HG02642 (cell line): Measurements from ENCODE around the gene CDK16.

ENCODE experiments used
- ATAC-seq: cut with Tn5 transposase; IDR thresholded peaks from one replicate; pipeline ENCODE4 v1.9.1; 2021; ENCODE audit warnings: mild to moderate bottlenecking; ENCODE audit not compliant: unreplicated experiment, poor library complexity

Gene CDK16

DNA sequence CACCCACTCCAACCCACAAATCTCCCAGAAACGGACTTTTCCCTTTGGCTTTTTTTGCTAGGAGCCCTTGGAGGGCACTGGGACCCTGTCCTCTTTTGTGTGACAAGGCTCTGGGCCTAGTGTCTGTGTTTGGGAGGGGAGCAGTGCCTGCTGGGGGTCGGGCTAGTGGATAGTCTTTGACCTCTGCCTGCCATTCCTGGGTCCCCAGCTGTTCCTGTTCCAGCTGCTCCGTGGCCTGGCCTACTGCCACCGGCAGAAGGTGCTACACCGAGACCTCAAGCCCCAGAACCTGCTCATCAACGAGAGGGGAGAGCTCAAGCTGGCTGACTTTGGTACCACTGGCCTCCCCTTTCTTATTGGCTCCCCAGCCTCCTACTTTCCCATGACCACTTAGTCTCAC lies 7.6 kb downstream of the CDK16 start:
- ATAC-seq: no peak

DNA sequence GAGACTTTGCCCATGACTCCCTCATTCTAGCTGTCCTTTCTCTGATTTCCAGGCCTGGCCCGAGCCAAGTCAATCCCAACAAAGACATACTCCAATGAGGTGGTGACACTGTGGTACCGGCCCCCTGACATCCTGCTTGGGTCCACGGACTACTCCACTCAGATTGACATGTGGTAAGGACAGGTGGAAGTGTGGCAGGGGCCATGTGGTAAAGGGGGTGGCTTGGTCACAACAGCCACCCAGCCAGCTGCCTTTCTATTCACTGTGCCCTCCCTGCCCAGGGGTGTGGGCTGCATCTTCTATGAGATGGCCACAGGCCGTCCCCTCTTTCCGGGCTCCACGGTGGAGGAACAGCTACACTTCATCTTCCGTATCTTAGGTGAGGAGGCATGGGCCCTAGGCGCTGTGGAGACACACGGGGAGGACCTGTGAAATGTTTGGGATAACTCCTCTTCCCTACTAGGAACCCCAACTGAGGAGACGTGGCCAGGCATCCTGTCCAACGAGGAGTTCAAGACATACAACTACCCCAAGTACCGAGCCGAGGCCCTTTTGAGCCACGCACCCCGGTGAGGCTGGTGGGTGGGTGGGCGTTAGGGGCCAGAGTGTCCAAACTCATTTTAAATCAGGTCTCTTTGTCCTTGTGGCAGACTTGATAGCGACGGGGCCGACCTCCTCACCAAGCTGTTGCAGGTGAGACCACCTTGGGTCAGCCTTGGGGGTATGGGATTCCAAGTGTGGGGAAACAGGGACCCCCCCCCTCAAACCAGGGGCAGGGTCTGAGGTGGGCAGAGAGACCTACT lies 8.3 kb downstream of the CDK16 start:
- ATAC-seq: no peak

DNA sequence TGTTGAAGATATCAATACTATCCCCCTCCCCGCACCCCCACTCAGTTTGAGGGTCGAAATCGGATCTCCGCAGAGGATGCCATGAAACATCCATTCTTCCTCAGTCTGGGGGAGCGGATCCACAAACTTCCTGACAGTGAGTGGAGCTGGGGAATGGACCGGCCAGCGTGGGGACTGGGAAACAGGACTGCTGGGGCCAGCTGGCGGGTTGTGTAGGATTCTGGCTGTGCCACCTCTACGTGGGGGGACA lies 8.8 kb downstream of the CDK16 start:
- no peak for ATAC-seq

DNA sequence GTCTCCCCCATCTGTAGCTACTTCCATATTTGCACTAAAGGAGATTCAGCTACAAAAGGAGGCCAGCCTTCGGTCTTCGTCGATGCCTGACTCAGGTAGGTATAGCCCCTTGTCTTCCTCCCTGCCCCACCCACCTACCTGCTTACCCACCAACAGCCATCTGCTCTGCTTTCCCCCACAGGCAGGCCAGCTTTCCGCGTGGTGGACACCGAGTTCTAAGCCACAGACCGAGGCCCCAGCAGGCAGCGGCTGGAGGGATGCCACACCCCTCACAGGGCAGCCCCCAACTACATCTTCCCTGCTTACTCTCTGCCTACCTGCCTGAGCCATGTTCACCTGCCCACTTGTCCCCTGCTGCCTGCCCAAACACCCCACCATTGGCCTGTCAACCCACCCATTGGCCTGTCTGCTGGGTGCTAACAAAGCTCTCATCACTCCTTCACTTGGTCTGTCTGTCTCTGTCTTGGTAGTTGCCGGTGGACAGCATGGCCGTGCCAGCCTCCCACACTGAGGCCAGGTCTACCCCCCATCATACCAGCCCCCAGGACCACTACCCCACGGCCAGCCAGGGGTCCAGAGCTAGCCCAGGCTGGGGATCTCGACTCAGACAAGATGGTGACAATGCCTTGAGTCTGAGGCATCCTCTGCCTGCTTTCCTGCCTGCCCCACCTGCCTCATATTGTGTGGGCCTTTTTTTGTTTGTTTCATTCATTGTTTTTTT lies 10.2 kb downstream of the CDK16 start:
- ATAC-seq: no peak

DNA sequence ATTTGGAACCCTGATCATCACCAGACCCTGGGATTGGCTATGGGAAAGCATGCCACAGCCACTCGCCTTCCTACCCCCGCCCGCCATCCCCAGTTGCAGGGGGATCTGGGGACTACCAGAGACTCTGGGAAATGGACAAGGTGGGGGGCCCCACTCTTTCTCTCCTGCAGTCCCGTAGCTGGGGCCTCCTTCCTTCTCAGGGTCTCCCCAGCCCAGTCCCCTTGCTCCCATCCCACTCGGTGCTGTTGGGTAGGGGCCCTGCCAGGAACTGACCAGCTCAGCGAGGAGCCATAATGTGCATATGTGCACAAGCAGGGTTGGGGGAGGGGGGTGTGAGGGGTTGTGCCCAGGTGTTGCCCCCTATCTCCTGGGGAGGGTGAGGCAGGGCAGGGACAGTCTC lies 10.9 kb downstream of the CDK16 start:
- ATAC-seq: no peak

DNA sequence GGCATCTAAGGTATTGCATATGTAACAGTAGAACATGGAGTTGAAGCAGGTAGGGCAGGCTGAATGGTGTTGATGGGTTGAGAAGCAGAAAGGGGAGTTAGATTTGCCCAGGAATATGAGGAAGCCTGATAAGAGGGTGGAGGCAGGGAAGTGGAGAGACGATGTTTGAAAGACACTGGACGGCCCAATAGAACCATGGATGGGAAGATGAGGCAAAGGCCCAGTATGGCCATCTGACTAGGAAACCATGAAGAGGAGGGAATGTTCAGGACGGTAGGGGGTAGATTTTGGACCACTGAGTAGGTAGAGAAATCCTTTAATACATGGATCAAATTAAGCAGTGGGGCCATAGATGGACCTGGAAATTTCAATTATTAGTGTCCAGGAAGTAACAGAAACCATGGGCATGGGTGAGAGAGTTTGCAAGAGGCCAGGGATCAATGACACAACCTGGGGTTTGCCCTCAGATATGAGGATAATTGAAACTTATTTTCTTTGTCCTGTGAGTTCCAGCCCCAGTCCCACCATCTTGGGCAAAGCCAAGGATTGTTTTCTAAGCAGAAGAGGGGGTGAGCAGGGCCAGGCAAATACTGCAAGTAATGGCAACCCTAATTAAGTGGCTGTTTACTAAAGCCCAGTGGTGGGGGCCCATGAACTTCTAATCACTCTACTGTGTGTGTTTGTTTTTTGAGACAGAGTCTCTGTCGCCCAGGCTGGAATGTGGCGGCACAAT lies 11.8 kb downstream of the CDK16 start:
- no peak for ATAC-seq

DNA sequence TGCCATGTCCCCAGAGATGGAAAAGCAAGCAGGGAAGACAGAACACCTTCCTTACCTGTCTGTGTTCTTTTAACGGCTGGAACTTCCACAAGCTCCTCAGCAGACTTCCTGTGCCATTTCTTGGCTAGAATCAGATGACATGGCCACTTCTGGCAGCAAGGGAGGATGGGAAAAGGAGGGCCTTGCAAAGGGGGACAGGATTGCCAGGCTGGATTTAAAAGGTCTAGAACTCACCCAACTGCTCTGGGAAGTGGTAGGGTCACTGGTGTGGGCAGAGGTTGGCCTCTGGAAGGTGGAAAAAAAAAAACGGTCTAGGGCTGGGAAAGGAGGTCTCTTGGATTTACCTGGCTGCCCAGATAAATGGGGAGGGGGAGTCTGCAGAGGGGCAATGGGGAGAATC lies 12.7 kb downstream of the CDK16 start:
- no peak for ATAC-seq

DNA sequence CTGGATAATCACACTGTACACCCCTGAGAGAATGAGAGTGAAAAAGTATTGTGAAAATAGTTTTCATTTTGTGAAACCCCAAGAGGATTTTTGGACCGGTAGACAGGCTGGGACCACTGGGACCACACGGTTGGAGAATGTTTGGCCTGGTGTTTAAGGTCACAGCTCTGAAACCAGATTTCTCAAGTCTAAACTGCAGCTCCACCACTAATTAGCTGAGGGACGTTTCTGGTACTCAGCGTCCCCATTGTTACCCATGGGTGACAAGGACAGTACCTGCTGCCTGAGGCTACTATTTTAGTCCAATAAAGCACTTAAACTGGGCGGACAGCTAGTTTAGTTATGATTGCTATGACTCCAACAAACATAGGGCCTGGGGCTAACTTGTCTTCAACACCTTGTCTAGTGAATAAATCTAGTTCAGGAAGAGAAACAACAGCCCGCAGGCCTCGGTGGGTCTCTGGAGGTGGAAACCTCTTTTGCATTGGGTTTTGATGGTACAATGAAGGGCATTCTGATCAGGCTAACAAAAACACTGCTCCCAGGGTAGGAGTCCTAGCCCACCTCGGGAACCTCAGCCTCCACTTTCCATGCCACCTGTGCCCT lies 13.8 kb downstream of the CDK16 start:
- no peak for ATAC-seq

DNA sequence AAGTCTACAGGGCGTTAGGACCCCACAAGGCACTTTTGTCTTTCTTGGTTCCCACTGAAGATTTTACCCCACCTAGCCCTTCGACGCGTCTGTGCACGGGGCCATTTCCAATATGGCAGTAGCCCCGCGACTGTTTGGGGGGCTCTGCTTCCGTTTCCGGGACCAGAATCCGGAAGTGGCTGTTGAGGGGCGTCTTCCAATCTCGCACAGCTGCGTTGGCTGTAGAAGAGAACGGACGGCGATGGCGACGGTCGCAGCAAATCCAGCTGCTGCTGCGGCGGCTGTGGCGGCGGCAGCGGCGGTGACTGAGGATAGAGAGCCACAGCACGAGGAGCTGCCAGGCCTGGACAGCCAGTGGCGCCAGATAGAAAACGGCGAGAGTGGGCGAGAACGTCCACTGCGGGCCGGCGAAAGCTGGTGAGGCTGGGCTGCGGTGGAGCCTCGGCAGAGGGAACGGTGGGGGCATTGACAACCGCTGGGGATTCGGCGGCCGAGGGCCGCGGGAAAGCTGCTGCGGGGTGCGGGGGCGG lies 14.4 kb downstream of the CDK16 start, which contains the start of gene USP11:
Gene USP11, plus strand, starts transcription at position 207 of the 530 bp plus-strand sequence. Its CDS starts 35 bp downstream, at position 242.
- peak; percentile 9 for ATAC-seq

DNA sequence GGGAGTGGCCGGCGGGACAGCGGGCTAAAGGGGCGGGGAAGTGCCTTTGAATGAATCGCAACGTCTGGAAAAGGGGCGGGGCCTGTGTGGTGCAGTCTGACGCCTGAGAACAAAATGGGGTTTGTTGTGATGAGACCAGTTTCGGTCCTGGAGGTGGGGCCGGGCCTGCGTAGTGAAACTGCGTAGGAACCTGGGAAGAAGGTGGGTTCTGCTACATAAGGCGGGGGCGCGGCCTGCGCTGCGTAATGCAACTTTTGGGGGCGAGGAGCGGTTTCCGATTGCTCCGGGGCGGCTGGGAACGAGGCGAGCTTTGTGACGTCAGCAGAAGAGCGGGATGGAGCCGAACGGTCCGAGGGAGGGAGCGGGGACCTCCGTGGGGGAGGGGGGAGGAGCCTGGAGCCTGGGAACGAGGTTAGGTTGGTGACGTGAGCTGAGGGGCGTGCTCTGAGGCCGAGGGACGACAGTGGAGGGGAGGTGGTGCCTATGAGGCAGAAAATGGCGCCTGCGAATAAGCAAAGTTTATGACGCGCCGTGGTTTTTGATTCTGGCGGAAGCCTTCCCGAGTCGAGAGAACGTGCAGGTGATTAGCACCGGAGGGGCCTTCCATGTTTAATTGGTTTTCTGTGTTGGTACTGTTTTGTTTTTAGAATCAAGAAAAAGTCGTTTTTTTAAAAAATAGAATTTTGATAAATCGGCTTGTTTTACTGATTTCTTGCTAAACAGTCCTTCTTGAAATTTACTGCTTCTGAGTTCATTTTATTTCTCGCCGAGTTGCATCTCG lies 15.0 kb downstream of the CDK16 start:
- peak; percentile 91 for ATAC-seq

DNA sequence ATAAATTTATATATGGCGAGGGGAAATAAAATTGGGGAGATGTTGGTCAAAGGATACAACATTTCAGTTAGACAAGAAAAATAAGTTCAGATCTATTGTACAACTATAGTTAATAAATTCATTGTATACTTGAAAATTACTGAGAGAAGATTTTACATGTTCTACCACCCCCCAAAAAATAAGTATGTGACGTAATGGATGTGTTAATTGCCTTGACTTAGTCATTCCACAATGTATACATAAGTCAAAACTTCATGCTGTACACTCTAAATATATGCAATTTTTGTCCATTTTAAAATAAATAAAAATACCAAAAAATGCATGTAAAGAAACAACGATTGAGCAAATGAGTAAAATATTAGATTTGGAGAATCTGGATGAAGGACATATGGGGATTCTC lies 16.1 kb downstream of the CDK16 start:
- ATAC-seq: no peak

DNA sequence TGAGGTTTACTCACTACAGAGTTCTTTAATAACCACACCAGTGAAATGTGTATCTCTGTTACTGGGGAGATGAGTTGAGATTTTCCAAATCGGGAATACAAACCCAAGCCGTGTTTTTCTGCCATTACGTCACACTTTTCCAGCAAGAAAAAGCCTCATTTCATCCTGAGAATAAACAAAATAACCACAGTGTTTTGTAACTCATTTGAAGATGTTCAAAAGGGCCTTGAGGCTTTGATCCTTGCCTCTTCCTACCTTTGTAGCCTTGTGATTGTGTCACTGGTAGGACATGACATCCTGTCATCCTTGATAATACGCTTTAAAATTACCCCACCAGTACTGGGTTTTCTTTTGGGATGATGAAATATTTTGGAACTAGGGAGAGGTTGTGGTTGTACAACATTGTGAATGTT lies 17.2 kb downstream of the CDK16 start:
- ATAC-seq: no peak

DNA sequence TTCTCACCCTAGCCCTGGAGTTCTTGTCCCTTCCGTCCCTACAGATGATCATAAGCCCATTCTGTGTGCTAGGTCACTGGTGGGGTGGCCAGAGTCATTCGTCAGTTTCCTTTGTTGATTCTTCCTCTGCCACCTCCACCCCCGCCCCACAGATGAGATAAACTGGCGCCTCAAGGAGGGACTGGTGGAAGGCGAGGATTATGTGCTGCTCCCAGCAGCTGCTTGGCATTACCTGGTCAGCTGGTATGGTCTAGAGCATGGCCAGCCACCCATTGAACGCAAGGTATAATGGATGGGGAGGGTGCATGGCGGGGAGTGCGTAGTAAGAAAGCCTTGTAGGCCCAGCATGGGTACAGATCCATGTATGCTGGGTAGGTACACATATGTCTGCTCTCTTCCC lies 20.7 kb downstream of the CDK16 start:
- no peak for ATAC-seq

DNA sequence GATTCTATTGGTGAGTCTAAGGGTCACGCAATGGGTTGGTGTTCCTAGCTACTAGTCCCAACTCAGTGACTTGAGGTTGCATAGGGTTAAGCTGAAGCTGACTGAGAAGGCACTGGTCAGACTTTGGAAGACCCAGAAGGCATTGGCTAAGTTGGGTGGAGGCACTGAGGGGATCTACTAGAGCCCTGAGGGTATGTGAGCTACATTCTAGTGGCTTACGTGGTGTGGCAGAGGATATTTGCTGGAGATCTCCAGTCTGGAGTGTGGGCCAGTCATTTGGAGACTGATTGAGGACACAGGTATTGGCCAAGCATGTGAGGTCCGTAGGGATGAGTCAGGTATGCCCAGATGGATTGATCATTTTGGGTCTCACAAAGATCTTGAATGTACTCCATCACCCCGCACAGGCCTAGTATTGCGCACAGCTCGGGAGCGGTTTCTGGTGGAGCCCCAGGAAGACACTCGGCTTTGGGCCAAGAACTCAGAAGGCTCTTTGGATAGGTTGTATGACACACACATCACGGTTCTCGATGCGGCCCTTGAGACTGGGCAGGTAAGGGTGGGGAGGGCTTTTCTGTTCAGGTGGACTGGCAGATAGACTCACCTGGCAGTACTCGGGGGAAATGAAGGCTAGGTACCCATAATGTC lies 21.5 kb downstream of the CDK16 start:
- ATAC-seq: no peak

DNA sequence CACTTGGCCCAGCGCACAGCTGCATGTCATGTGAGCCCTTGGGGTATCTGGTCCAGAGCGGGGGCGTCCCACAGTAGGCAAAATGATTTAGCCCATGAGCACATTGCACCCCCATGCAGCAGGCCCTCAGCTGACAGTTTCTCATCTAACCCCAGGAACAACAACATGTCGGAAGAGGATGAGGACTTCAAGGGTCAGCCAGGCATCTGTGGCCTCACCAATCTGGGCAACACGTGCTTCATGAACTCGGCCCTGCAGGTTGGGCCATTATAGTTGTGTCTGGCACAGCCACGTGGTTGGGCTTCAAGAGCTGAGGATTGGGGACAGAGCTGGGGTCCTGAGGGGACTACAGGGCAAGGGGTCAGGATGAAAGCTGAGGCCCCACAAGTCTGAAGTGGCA lies 22.1 kb downstream of the CDK16 start:
- no peak for ATAC-seq

DNA sequence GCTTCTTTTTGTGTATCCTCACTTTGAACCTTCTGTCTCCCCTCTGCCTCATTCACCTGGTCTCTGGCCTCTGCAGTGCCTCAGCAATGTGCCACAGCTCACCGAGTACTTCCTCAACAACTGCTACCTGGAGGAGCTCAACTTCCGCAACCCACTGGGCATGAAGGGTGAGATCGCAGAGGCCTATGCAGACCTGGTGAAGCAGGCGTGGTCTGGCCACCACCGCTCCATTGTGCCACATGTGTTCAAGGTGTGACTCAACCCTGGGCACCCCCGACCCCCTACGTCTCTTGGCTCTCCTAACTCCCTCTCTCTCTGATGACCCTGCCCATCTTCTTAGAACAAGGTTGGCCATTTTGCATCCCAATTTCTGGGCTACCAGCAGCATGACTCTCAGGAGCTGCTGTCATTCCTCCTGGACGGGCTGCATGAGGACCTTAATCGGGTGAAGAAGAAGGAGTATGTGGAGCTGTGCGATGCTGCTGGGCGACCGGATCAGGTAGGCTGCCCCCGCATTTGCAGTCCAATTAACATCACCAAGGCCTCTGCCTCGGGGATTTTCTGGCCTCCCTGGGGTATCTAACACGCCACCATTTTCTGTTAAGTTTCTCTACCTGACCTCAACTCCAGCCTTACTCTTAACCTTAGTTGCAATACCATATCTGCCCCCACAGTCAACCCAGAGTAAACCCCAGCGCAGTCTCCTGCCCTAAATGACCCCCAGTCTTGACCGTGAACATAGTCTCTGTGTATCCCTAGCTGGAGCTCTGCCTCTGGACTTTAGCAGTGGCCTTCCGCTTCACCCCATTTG lies 22.9 kb downstream of the CDK16 start:
- no peak for ATAC-seq

DNA sequence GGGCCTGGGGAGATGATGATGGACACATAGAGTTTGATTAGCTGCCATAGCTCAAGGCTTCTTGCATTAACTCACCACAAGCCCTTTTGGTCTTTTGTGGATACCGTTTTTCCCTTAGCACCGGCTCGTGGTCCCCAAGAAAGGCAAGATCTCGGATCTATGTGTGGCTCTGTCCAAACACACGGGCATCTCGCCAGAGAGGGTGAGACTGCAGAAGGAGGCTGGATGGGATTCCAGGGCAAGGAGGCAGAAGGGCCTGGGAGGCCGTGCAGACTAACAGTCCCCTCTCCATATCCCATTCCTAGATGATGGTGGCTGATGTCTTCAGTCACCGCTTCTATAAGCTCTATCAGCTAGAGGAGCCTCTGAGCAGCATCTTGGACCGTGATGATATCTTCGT lies 23.8 kb downstream of the CDK16 start:
- ATAC-seq: no peak

DNA sequence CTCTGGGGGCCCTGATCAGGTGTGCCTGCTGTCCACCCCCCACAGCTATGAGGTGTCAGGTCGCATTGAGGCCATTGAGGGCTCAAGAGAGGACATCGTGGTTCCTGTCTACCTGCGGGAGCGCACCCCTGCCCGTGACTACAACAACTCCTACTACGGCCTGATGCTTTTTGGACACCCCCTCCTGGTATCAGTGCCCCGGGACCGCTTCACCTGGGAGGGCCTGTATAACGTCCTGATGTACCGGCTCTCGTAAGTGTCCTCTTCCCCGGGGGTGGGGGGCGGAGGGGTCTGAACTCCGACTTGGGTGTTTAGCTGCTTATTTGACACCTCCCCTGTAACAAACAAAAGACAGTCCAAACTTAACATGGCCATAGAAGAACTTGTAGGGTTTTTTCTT lies 24.9 kb downstream of the CDK16 start:
- ATAC-seq: no peak

DNA sequence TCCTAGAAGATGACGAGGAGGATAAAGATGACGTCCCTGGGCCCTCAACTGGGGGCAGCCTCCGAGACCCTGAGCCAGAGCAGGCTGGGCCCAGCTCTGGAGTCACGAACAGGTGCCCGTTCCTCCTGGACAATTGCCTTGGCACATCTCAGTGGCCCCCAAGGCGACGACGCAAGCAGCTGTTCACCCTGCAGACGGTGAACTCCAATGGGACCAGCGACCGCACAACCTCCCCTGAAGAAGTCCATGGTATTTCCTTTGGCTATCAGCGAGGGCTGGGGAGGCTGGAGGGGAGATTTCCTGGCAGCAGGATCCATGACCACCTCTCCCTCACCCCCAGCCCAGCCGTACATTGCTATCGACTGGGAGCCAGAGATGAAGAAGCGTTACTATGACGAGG lies 26.2 kb downstream of the CDK16 start:
- no peak for ATAC-seq
